Dermis lymphatic vessel endothelial cell (primary cell): ENCODE results near the gene RIPK4. TPM values are rescaled to one million over a fixed set of nuclear protein-coding genes. Genes with fewer than 3 reads are reported as not detected.

ENCODE experiments used
- total RNA-seq: library from RNA; depleted of rRNA; stranded (reverse); fragments of >200 nt; gene quantifications from 2 replicates; pipeline ENCODE4 v1.2.1, GENCODE V29; 2014

RIPK4 gene
- 0.26 and 0.76 TPM in 2 replicates for total RNA-seq

DNA sequence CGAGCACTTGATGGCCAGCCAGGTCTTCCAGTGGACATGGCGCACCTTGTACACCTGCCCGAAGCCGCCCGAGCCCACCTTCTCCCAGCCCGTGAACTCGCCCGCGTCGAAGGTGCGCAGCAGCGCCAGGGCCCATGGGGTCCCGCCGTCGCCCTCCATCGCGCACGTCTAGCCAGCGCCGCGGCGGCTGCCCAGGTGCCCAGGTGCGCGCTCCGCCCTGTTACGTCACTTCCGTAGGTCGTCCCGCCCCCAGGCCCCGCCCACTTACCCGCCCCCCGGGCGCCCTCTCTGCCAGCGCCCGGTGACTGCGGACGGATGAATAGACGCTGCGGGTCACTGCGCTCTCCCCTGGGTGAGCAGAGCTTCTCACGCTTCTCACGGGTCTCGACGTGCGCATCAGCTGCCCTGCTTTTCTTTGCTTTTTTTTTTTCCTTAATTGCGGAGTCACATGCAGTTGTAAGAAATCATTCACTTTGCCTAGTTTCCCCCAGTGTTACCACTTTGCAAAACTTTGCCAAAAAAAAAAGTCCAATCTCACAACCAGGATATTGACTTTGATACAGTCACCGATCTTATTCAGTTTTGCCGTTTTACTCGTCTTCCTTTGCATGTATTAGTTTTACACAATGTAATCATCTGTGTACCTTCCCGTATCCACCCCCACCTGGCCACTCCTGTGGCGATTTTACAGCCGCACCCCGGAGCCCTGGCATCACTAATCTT lies at the start of gene RIPK4:
Gene RIPK4, minus strand, starts transcription at position 170 of the 723 bp plus-strand sequence. Its CDS starts 11 bp downstream, at position 159.

Other genes starting within 250 kb of the RIPK4 start
- gene PRDM15, start 112.3 kb upstream of the RIPK4 start, total RNA-seq = 2.5 and 4.5 TPM in 2 replicates
- 20.6 and 28.3 TPM in 2 replicates for gene C2CD2, start 187.0 kb upstream of the RIPK4 start, total RNA-seq
- gene ZBTB21, start 243.3 kb upstream of the RIPK4 start, total RNA-seq = 3.5 and 3.7 TPM in 2 replicates